ENCODE results near the gene RIMS3.
A peak's percentile ranks its signal among the peaks of the same experiment; 100 is the strongest.
"Not testable (repeated sequence)": the region's sequence is repeated elsewhere in the genome, so short reads cannot be mapped to it uniquely, and the experiment has no call there.

RIMS3 gene

DNA sequence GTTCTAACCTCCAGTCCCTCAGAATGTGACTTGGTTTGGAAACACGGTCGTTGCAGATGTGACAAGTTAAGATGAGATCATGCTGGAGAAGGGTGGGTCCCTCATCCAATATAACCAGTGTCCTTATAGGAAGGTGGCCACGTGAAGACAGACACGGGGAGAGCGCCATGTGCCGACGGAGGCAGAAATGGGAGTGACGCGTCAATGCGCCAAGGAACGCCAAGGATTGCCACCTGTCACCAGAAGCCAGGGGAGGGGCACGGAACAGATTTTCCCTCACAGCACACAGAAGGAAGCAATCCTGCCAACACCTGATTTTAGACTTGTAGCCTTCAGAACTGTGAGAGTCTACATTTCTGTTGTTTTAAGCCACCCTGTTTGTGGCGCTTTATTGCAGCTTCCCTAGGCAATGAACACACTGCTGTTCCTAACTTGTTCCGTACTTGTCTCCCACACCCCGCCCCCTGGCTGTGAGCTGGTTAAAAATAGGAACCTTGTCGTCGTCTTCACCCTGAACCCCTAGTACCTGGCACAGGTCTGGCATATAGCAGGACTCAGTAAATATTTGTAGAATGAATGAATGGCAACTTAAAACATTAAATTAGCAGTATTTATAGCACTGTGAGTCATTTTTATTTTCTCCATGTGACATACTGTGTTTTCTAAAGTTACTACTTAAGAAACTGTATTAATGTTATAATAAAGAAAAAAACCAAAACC is 14.2 kb downstream of the RIMS3 start:
- no peak for DNase-seq

DNA sequence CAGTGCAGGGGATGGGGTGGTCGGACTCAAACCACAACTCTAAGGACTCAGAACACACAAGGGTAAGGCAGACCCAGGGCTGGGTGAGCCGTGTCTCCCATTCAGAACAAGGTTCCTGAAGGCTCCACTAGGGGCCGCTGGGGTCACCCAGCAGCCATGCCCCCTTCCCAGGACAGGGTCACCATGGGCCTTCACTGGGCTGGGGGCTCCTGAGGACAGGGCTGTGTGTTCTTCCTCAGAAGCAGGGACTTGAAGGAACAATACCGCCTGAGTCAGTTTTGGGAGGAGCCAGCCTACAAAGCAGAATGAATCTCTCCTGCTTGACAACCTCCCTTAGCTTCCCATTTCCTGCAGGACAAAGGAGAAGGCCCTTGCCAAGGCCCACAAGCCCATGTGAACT is 15.4 kb downstream of the RIMS3 start:
- DNase-seq: no peak

DNA sequence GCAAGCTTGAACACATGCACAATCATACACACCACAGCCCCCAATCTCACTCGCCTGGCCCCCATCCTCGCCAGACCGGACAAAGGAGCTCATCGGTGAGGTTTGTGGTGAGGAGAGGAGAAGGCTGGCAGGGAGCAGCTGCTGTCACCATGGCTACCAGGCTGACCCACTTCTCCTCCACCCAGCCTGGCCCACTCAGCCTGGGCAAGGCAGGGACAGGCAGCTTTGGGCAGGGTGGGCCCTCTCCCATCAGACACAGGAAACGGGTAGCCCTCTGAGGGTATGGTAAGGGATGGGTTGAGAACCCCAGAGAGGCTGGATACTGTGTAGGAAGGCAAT is 15.9 kb downstream of the RIMS3 start:
- DNase-seq: no peak

DNA sequence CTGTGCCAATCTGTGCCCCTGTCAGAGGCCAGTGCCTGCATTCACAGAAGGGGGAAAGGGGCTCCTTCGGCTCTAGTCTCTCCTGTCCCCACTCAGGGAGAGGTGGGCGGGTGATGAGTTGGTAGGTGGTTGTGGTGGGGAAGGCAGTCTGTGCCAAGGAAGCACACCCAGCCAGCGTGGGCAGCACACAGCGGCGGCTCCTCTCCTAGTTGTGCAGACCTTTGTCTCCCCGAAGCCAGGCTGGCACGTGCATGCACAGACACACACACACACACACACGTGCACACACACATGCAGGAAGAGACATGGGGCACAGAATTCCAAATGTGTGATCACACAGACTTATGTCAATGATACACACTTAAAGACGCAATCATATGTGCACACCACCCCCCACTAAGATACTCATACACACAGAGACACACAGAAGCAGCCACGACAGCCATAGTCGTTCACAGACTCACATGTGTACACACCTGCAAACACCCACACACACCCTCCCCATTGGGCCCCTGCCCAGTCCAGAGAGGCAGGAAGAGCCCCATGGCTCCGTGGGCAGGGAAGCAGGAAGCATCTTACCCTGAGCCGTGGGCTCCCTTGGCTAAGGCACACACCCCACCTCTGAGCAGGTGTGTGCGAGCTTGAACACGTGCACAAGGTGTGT is 16.4 kb downstream of the RIMS3 start:
- no peak for DNase-seq

DNA sequence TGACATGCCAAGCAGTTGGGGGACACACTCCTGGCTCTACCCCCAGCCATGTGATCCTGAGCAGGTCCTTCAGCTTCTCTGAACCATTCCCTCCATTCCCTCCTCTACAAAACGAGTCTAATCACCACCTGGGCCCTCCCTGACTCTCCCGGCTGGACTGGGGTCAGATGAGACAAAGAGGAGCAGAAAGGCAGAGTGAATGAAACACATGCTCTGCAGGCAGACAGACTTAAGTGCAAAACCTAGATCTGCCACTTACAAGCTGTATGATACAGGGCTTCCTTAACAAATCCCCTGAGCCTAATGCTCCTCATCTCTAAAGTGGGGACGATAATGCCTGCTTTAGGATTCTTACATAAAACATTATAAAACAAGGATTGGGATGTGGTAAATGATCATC is 17.3 kb downstream of the RIMS3 start:
- DNase-seq: no peak

DNA sequence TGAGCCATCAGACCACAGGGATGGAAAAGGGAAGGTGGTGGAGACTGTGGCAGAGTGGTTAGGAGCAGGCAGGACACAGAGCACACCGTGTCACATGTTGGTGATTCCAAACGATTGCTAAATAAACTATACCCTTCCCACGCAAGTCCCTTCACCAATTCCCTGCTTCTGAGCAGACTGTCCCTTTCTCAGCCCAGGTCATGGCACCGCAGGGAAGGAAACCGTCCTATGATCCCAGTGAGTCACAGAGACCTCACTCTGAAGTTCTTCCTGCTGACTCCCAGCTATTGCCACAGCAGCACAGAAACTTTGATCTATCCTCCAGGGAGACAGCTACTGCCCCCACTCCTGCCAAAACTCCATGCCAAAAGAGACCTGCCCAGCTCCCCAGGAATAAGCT is 19.2 kb downstream of the RIMS3 start:
- DNase-seq: no peak

DNA sequence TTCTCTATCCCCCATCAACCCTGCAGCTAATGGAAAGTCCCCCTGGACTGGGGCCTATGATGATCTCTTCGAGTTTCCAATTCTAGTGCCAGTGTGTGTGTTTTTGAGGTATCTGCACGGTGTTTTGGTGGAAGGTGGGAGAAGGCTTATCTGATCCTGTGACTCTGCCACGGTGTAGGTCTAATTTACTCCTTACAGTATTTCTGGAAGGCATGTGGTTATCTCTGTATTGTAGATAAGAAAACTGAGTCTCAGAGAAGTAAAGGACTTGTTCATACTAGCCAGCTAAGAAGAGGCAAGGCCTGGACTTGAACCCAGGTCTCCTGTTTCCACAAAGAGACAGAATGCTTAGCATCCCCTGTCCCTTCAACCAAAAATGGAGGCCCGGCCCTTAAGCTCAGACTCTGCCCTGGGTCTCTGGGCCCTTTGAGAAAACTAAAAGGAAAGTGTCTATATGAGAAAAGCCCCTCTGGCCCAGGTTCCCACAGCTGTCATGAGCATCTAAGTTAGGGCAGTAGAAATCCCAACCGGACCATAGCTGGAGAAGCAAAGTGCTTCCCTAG is 20.3 kb downstream of the RIMS3 start:
- DNase-seq: no peak

DNA sequence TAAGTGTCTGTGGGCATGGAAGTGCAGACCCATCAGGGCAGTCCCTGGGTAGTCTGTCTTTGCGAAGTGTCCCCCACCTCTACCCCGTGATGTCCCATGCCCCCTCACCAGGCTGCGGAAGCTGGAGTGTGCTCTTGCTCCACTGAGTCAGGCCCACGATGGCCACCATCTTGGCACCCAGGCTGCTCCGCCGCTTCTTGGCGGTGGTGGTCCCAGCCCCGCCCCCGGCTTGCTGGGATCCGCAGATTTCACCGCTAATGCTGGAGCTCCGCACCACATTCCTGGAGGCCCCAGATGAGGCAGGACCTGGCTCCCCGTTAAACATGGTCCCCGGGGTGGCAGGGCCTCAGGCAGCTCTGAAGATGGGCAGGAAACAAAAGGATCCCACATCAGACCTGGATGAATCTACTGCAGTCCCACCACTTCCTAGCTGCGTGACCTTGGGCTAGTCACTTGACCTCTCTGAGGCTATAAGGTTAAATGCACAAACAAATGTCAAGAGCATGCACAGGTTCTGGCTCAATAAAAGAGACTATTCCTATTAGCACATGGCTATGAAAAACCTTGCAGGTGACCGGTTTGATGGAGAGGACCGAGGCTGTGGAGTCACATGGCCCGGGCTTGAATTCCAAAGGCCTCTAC is 23.8 kb downstream of the RIMS3 start:
- DNase-seq: no peak

DNA sequence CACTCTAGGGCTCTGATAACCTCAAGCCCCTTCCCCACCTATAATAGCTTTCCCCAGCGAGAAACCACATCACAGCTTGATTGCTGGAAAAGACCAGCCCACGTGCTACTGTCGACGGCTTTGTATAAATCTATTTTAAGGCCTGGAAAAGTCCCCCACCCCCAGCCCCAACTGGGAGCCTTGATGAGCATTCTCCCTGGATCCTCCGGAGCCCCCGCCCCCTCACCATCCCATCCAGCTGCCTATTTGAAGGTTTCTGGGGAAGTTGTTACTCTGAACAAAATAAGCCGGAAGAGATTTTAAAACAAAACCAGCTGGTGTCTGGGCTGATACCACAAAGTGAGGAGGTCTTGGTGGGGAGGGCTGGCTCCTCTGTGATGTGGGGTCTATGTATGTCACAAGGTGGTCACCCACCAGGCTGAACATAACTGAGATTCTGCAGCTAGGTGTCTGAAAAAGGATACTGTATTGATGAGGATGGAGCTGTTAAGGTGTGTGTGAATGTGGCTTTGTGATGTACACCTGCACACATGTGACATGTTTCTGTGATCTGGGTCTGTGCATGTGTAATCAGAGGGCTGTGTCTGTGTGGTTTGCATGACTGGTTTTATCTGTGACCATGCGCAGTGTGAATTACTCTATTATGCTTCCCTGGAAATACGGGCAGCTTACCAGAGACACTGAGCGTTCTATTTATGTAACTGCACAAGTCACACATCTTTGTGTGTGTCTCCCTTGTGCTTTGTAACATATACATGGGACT is 25.0 kb downstream of the RIMS3 start:
- no peak for DNase-seq

DNA sequence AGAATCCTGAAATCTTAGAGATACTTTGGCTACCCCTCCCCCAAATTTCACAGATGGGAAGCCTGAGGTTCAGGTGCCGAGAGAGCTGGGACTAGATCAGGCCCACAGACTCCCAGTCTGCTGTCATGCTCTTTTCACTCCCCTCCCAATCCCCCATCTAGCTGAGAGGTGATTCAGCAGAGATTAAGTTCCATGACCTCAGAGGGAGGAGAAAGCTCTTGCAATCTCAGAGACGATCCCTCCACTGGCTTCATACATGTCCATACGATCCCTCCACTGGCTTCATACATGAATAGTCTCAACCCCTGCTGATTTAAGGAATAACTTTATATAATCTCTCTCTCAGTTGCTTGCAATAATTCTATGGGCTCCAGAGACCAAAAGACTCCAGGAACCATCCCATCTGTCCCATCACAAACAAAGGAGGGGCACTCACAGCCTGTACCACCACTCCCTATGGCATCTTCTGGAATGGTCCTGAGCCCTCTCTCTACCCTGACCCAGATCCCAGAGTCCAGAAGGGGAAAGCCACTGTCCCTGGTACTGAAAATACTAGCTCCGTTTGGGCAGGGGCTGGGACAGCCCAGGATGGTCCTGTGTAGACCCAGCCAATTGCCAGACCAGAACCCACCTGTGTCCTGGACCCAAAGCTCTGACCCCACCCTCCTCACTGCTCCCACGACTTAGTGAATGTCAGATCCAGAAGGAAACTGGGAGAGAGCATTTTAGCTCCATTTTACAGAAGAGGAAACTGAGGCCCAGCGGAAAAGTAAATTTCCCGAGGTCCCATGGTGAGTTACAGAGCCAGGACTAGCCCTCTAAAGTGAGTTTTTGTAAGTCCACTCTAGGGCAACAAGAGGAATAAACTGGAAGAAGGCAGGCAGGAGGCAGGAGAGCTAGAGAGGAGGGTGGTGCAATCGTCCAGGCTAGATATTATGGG is 27.1 kb downstream of the RIMS3 start:
- no peak for DNase-seq

DNA sequence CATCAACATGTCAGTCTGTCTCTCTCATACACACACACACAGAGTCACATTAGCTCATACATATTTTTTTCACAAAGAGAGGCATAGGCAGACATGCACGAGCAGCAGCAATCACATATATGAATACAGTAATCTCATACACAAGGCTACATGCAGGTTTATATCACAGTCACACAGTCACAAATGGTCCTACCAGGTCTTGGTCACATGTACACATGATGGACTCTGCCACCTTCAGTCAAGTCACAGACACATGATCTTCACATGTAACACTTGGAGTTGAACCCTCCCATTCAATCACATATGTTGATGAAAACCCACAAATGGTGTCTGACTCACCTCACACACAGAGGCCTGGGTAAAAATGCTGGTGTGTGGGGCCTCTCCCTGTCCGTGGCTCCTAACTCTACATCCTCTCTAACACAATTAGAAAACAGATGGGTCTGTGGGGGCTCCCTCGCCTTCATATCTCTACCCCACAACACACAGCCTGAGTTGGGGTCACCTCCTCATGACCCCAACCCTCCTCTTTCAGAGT is 27.9 kb downstream of the RIMS3 start:
- DNase-seq: no peak

DNA sequence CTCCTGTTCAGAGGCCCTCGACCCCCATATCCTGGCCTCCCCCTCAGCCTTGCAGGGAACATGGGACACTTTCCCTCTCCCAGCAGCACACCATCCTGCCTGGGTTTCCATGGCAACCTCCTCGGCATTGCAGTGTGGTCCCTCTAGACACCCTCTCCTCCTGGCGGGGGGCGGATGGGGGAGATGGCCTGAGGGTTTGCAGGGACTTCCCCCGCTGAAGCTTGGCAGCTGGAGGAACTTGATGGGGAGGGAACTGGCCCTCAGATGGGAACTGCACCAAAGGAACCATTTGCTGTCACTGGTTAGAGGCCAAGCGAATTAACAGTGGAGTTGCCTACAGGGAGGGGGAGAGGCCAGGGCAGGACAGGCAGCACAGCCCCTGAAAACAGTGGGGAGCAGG is 28.7 kb downstream of the RIMS3 start:
- DNase-seq: no peak

DNA sequence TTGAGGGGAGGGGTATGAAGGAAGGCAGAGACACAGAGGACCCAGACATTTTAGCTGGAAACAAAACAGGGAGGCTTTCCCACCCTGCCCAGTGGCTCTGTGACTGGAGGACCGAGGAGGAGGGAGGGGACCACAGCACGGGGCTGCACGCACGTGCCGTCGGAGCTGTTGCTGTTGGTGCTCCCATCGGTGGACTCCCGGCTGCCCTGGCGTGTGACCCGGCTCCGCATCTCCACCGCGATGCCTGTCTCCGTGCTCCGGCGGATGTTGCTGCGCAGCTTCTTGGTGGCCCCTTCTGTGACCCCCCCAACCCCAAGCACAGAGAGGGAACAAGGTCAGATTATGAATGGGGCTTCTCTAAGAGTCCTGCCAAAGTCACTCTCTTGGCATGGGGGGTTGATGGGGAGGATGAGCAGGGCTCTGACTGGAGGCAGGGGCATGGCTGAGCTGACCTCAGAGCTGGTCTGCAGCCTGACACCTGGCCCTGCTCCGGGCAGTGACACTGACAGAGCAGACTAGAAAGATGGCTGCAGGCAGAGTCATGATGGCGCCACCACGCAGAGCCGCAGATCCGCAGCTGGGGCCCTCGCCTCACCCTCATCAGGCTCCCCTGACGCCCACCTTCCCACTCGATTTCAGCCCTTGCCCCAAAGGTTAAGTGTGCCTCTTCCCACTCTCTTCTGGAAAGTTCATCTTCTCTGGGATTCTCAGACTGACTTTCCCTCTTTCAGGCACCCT is 29.6 kb downstream of the RIMS3 start:
- DNase-seq: no peak

DNA sequence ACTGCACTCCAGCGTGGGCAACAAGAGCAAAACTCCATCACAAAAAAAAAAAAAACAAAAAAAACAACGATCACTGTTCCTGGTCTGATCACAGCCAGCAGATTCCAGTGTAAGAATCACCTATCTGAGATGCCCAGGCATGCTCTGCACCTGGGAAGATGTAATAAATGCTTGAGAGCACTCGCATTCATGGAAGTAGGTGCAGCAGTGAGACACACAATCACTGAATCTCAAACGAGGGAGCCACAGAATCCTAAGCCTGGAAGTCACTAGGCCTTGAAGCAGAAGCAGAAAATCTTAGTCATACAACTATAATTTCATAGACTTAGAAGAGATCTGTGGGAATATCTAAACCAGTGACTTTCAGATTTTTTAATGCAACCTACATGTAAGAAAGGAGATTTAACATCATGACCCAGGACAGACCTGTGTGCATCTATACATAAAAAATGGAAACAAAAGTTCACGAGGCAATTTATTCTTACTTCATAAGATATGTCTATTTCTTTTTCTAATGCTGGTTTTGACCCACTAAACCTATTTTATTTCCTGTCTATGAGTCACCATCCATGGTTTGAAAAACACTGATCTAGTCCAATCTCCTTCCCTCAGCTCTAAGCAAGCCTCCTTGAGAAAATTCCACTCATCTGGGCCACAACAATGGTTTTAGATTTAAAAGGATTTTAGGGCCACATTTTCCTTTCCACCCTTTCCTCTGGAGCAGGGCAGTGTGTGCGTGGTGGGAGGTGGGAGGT is 30.4 kb downstream of the RIMS3 start:
- no peak for DNase-seq

DNA sequence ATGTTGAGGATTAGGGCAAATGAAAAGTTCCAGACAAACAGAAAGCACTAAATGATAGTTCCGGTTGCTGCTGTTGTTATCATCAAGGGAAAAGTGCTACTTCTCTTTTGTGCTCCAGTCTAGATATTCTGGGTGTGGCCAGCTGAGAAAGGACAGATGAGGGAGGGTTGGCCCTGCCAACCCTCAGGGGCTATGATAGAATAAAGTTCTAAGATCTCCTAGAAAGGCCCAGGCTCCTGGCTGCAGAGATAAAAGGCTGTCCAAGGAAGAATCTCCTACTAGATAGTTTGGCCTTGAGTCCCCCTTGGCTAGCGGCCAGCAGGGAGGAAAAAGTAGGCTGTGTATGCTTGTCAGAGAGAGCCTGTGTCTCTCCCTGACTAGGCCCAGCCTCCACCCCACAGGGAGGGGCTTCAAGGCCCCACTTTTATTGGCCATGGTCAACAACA is 31.5 kb downstream of the RIMS3 start:
- no peak for DNase-seq

DNA sequence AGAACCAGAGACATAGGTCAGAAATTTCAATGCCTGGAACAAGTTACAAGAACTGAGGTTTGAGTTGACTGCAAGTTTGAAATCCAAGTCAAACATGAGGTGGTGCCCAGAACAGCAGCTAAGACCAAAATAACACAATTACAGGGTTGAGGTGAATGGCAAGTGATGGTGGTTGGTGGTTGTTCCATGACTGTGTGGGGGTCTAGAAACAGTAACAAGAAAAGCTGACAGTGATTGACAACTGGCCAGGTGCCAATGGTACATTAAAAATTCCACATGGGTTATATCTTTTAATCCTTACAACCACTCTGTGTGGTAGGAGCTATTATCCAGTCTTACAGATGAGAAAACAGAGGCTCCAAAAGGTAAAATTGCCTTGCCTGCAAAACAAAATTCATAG is 32.0 kb downstream of the RIMS3 start:
- no peak for DNase-seq

DNA sequence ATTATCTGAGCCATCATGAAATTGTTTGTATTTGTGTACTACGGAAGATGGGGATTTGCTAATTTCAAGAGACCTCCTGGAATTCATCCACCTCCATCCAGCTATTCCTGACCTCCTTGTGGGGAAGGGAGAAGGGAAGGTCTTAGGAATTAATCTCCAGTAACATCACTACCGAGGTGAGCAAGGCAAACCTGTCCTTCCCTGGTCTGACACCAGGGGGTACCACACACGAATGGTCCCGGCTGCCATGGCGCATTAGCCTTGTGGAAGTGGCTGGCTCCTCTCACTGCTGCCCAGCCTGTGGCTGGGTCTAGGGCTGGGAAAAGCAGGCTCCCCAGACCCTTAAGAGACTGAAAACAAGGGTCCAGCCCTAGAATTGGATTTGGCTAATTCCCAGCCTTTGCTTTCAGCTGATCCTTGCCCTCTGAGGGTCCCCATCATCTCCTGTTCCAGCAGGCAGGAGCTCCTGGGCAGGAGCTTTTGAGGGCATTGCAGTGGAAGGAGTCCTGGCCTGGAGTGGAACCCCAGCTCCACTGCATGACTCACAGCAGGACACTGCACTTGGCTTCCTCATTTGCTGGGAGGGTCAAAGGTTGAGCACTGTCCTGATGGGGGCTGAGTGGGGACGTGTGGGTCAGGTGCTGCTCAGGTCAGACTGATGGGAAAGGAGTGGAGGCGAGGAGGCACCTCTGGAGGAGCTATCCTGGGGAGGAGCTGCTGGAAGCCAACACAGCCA is 34.8 kb downstream of the RIMS3 start:
- DNase-seq: peak; percentile 3

DNA sequence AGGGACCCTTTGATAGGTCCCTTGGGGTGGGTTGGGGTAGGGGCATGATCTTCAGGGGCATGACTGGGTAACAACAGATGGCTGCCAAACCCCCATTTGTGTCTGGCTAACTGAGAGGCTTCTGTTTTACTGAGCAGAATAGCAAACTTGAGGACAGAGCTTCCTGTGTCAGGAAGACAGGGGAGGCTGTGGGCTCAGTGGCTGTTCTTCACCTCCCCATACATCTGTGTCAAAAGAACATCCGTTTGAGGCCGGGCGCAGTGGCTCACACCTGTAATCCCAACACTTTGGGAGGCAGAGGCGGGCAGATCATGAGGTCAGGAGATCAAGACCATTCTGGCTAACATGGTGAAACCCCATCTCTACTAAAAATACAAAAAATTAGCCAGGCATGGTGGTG is 35.9 kb downstream of the RIMS3 start:
- DNase-seq: not testable (repeated sequence)

DNA sequence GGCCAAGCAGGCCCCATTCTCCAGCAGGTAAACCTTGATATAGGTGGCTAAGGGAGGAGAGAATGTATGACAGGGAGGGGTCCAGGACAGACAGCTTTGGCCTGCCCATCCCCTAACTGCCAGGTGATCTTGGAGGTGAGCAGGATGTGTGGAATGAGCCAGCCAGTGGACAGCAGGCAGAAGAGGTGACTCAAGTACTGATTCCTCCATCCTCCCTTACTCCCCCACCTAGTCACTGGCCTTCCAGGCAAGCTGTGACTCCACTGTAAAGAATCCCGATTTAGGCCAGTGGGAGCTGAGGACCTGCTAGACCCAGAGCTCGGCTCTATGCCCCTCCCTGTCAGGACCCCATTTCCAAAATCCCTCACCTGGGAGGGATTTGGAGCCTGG is 36.6 kb downstream of the RIMS3 start:
- DNase-seq: no peak
